HFFc6 (cell line): ENCODE measurements around the gene BRD3. TPM values are rescaled to one million over a fixed set of nuclear protein-coding genes. Genes with fewer than 3 reads are reported as not detected.

Experiments
- DNase-seq: peaks from one replicate; pipeline ENCODE4 v3.0.0-alpha.2; 2018
- H3K27ac Mint-ChIP-seq: 2 replicates; pipeline ENCODE4 v1.8.0; 2020; ENCODE audit warnings: mild to moderate bottlenecking, mixed read lengths
- H3K27me3 Mint-ChIP-seq: 2 replicates; pipeline ENCODE4 v1.8.0; 2021; ENCODE audit warnings: mild to moderate bottlenecking, moderate library complexity, mixed read lengths; ENCODE audit not compliant: insufficient read depth
- H3K36me3 Mint-ChIP-seq: 2 replicates; pipeline ENCODE4 v1.8.0; 2021; ENCODE audit warnings: low read depth, mixed read lengths
- H3K4me1 Mint-ChIP-seq: 2 replicates; pipeline ENCODE4 v1.8.0; 2020; ENCODE audit warnings: low read depth, mixed read lengths
- H3K4me3 Mint-ChIP-seq: 2 replicates; pipeline ENCODE4 v1.8.0; 2020; ENCODE audit warnings: mild to moderate bottlenecking, moderate library complexity, mixed read lengths
- H3K9me3 Mint-ChIP-seq: 2 replicates; pipeline ENCODE4 v1.8.0; 2020; ENCODE audit warnings: mild to moderate bottlenecking, mixed read lengths
- CTCF ChIP-seq: fragments of 200-600 bp; sonication (generic); IDR thresholded peaks from 2 replicates; pipeline ENCODE4 v1.5.0; 2021; ENCODE audit warnings: antibody characterized with exemption, mild to moderate bottlenecking
- total RNA-seq, 6 experiments: library from RNA; stranded (reverse); fragmentation: NEBNext Ultra II Directional; extraction: Animal tissue kit (Norgen Biotek cat#: 25700); gene quantifications; 2 replicates in 1 of 6; 3 replicates in 5 of 6; pipeline ENCODE4 v1.2.3, GENCODE V29; 2021

Gene BRD3
- total RNA-seq, 6 experiments from 2014 or later = 17.1 to 20.9 (median 18.6) TPM

GRCh38 chr9:134054891-134055811 lies 12.7 kb downstream of the BRD3 start:
- H3K4me1 Mint-ChIP-seq = peaks cover 29% of the 10 kb centered on the region
- H3K4me3 Mint-ChIP-seq = 0 out of 2 replicates have a peak overlapping the region, but pooled peaks have one; percentile 34
- DNase-seq = no peak
- H3K36me3 Mint-ChIP-seq = 0 out of 2 replicates have a peak, but pooled peaks cover 5% of the 10 kb centered on the region
- no peaks in the 10 kb centered on the region; the same call in 1 of the 2 replicates for H3K27me3 Mint-ChIP-seq
- peak overlapping the region; percentile 38; the same call in 1 of the 2 replicates for H3K27ac Mint-ChIP-seq
- TF ChIP-seq CTCF = no peak
- no peaks in the 10 kb centered on the region for H3K9me3 Mint-ChIP-seq

- no peak for DNase-seq
- H3K9me3 Mint-ChIP-seq = no peaks in the 10 kb centered on the region
- H3K4me1 Mint-ChIP-seq = peaks cover 21% of the 10 kb centered on the region
- H3K4me3 Mint-ChIP-seq = no peak overlapping the region
- no peaks in the 10 kb centered on the region; the same call in 1 of the 2 replicates for H3K27me3 Mint-ChIP-seq
- no peak for TF ChIP-seq CTCF
- H3K36me3 Mint-ChIP-seq = 0 out of 2 replicates have a peak, but pooled peaks cover 5% of the 10 kb centered on the region
- H3K27ac Mint-ChIP-seq = no peak overlapping the region
These were observed 13.7 kb downstream of the BRD3 start for GRCh38 chr9:134053941-134054761.

- Mint-ChIP-seq H3K4me3 (no peak overlapping the region), H3K9me3 (no peaks in the 10 kb centered on the region), H3K4me1 (peaks cover 14% of the 10 kb centered on the region), H3K27me3 (no peaks in the 10 kb centered on the region; the same call in 1 of the 2 replicates), H3K36me3 (0 out of 2 replicates have a peak, but pooled peaks cover 5% of the 10 kb centered on the region), H3K27ac (no peak overlapping the region)
- DNase-seq = no peak
- no peak for TF ChIP-seq CTCF
These were observed 14.4 kb downstream of the BRD3 start for GRCh38 chr9:134053401-134053871.

GRCh38 chr9:134052941-134053340 lies 14.9 kb downstream of the BRD3 start:
- no peaks in the 10 kb centered on the region; the same call in 1 of the 2 replicates for H3K27me3 Mint-ChIP-seq

More at GRCh38 chr9:134052941-134053340, 14.9 kb downstream of the BRD3 start:
- H3K27ac Mint-ChIP-seq = no peak overlapping the region
- 0 out of 2 replicates have a peak, but pooled peaks cover 5% of the 10 kb centered on the region for H3K36me3 Mint-ChIP-seq
- no peaks in the 10 kb centered on the region for H3K9me3 Mint-ChIP-seq
- TF ChIP-seq CTCF = no peak
- H3K4me3 Mint-ChIP-seq = no peak overlapping the region
- no peak for DNase-seq
- peaks cover 12% of the 10 kb centered on the region for H3K4me1 Mint-ChIP-seq
